GM20431 (cell line): ENCODE data around the gene EFNA5.

Experiments
- in situ Hi-C: fragments of 300-500 bp; cut with MseI, MboI; formaldehyde crosslinking; loops from one replicate; pipeline ENCODE4 v1.15.0; 2020; ENCODE audit warnings: low sequenced_read_pairs; ENCODE audit not compliant: unreplicated experiment

The EFNA5 gene

DNA sequence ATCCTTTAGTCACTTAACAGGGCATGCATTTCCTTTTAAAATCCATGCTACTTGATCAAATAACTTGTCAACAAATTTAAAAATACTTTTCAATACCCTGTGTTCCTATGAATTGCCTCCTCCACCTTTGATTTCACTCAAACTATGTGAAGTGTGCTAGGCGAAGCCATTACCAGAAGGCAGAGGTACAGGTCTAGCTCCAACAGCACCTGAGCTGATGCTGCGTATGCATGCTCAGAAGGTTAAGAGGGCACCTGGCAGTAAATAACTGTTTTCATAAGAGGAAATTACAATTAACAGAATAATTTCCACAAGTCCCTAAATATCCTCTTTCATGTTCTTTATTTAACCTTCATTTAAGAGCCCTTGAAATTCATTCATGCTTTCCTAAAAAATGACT, 251.8 kb downstream of the EFNA5 start:
- in situ Hi-C loops = no loop called here

- in situ Hi-C loops = no loop called here
Observed at GRCh38 chr5:107418071-107418470, 252.7 kb downstream of the EFNA5 start.

DNA sequence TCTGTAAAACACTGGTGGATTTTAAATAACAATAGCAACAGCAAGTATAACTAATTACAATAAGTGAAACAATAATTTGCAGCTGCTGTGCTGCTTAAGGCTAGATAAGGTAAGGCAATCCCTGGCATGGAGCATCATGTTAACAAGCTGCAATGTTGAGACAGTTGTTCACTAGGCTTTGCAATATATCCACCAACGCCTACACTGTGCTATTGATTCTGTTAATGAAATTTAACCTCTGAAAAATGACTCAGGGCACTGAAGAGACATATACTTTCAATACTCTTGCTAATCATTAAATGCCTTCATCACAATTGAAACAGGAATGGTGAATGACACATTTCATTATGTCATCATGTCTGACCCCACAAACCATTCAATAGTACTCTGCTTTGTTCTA, 255.0 kb downstream of the EFNA5 start:
- in situ Hi-C loops = no loop called here

DNA sequence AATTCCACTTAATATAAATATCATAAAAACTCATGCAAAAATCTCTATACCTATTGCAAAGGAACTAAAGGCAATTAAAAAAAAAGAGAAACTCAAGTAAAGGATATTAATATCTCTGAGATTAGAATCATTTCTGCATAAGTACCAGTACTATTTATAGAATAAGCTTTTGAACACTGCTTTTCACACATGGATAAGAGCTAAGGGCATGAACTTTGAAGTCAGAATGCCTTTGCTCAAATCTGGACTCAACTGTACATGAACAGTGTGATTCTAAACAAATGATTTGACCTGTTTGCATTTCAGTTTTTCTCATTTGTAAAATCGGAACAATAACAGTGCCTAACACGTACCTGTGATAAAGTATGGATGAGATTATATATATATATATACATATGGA, 255.9 kb downstream of the EFNA5 start:
- in situ Hi-C loops = no loop called here

GRCh38 chr5:107413754-107414153, 257.0 kb downstream of the EFNA5 start:
- in situ Hi-C loops = no loop called here

DNA sequence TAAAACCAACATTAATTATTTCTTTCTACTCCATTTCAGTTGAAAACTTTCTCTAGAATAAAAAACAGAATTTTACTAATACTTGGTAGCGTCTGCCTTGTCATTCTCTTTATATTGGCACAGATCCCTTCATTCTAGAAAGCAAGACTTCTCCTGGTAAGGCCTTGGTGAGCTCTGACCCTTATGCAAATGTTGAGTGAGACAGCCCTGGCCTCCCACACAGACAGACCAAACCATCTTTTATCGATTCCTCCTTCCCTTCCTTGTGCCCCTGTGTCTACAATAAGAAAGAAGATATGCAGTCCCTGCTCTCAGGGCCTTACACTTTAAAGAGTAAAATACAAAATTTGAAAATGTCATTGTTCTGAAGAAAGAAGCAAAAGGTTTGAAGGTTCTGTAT, 262.2 kb downstream of the EFNA5 start:
- in situ Hi-C loops = no loop called here

GRCh38 chr5:107407713-107408298, 262.9 kb downstream of the EFNA5 start:
- in situ Hi-C loops = no loop called here

DNA sequence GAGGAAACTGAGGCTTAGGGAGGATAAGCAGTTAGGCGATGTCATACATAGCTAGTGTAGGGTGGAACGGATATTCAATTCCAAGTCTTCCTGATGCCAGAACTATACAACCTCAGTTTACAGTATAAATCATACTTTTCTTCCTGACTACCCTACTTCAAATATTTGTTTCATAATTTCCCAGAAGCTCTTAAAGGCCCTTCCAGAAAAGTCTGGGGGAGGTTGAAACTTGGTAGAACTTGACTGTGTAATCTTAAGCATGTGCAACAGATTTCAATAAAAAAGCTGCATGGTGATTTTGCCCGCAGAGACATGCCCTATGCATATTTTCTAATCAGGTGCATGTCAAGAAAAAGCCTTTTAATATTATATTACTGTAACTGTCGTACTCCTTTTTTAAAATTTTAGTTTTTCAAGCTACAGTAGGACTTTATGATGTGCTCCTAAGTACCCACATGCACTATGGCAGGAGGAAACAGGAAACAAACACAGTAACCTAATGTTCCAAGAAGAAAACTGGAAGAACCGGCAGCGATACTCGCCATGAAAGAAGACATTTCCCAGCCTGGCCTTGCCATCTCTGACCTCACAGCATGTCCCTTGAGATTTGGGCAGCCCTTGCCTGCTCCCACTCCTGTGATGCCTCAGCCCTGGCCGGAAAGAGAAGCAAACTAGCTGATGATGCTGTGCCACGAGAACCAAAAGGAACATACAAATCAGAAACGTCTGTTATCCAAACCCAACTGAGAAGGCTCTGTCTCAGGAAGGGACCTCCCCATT, 266.0 kb downstream of the EFNA5 start:
- in situ Hi-C loops = no loop called here

DNA sequence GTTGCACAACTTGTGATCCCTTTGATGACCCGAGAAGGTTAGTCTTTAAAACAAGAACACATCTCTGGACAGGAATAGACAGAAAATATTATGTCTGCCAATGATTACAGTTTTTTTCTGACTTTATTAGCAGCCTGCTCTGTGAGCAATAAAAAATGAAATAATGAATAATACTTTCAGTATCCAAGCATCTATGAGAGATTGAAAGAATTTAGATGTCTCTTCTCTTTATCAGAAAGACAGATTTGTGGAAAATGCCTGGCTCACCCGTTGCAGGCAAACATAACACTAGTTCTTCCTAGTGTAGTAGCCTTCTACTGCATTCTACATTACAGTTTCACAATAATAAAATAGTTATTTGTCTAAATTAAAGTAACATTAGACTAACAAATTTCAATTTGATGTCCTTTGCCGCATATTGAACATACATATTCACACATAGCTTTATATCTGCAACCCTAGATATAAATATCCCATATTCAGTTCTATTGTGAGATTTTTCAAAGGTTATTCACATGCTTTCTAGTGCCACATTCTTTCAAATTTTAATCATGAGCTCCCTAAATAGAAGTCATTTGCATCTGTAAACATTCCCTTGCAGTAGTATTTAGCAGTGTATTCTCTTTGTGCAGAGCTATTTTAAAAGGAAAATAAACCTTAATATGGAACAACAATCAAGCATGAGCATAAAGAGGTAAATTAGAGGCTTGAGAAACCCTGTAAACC, 267.3 kb downstream of the EFNA5 start:
- in situ Hi-C loops = no loop called here

DNA sequence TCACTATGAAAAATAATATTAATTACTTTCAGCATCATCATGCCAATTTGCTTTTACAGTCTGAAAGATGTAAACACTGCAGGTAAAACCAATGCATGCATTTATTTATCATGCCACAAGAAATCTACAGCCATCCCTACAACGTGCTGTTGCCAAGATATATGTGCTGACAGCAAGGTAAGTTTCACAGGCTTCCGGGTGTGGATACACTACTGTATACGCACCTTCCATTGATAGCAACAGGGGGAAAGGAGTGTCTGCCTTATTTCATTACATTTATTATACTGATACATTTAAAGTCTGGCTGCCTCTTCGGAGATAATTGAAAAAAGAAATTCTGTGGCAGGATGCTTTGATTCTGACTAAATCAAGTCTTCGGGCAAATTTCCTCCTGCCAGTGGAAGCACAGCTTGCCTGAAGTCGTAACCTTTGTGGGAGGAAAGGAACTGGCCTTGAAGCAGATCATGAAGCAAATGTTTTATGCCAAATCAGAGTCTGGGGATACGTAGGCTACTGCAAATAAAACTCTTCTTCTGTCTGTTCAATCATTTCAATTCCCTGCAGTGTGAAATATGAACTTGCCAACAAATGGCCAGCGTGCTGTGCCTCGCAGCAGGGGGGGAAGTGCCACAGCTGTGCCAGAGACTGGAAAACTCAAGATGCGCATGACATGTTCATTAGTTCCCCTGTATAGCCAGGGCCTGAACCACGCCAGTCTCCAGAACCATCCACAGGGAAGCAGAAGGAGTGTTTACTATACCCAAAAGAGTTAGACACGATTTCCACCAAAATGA, 268.1 kb downstream of the EFNA5 start:
- in situ Hi-C loops = no loop called here

DNA sequence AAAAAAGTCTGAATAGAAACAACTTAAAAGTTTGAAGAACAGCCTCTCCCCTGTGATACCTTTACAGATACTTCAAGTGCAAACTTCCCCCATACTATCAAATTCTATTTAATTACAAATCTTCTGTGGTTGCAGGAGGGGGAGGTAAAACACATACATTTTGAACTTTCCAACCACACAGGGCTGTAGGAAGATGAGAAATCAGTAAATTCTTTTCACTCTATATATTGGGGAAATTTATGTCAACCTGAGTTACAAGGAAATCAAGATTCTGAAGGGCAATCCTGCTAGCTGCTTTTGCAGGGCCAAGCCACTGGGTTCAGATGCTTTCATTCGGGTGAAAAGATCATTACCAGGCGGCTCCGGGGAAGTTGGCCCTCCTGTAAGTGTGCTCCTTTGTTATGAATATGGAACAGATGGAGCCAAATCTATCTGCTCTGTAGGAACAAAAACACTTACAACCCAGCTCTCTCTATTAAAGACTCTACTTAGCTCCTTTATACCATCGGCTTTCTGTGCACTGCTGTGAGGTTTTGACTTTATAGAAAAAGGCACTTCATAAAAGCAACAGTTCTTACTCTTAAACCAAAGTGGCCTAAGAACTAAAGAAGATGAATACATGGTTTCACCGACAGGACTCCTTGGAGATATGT, 269.1 kb downstream of the EFNA5 start:
- in situ Hi-C loops = no loop called here

GRCh38 chr5:107400328-107400727, 270.4 kb downstream of the EFNA5 start:
- in situ Hi-C loops = no loop called here

GRCh38 chr5:107398703-107399102, 272.0 kb downstream of the EFNA5 start:
- in situ Hi-C loops = no loop called here

- in situ Hi-C loops = no loop called here
Observed at GRCh38 chr5:107396351-107396690, 274.4 kb downstream of the EFNA5 start.

DNA sequence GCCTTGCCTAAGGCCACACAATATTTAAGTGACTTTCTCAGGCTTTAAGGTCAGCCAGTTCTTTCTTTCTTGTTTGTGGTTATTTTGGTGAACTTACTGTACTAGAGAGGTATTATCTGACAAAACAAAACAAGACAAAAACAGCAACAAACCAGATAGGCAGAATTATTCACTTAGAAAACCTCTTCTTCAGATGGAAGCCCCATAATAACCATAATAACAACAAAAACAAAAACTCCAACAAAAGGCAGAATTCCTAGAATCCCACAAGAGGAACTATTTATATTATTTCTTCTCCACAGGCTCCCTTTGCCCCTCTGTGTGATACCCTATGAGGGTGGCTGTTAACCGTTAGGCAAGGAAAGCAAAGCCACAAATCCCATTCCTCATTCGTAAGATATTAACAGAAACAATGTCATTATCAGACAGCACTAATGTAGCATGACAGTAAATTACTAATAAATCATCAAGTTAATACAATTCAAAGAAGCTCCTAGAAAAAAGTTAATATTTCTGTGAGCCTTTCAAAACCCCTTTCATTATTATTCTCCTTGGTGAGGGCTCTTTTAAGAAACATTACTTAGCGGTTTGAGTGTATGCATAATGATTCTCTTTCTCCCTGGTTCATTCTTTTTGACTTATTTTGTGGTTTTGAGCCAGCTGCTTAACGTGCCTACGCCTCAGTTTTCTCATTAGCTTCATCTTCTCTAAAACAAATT, 274.9 kb downstream of the EFNA5 start:
- in situ Hi-C loops = no loop called here

DNA sequence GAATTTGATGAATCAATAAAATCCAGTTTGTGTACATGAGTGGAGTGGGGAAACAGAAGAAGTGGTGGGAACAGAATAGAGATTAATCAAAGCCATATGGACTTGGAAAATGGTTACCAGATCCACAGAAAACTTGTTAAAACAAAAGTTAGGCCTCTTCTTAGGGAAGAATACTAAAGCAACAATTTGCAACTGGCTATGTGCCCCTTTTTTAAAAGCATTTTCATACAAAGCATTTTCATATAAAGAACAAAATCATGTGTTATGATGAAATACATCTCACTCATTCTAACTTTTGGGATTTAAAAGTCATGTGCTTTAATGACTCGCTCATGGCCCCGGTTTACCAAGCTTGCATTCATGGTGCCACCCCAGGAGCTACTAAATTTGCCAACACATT, 276.9 kb downstream of the EFNA5 start:
- in situ Hi-C loops = no loop called here

GRCh38 chr5:107391787-107392186, 278.9 kb downstream of the EFNA5 start:
- in situ Hi-C loops = no loop called here

- in situ Hi-C loops = no loop called here
Observed at GRCh38 chr5:107389775-107390148, 281.0 kb downstream of the EFNA5 start.

- in situ Hi-C loops = no loop called here
Observed at GRCh38 chr5:107389130-107389774, 281.5 kb downstream of the EFNA5 start.
